Hepatocyte (in vitro differentiated cells): ENCODE results near the gene AFF2.

Experiments used
- EZH2 ChIP-seq: fragments of 200-600 bp; sonication (generic); IDR thresholded peaks from 2 replicates; pipeline ENCODE4 v1.6.1; 2016; ENCODE audit warnings: antibody characterized with exemption, mild to moderate bottlenecking, borderline replicate concordance
- TF ChIP-seq, protein P1 (sequence below): fragments of 200-600 bp; sonication (generic); IDR thresholded peaks from 2 replicates; pipeline ENCODE4 v1.5.1; 2016; ENCODE audit warnings: antibody characterized with exemption, mild to moderate bottlenecking; ENCODE audit not compliant: poor library complexity

DNA sequence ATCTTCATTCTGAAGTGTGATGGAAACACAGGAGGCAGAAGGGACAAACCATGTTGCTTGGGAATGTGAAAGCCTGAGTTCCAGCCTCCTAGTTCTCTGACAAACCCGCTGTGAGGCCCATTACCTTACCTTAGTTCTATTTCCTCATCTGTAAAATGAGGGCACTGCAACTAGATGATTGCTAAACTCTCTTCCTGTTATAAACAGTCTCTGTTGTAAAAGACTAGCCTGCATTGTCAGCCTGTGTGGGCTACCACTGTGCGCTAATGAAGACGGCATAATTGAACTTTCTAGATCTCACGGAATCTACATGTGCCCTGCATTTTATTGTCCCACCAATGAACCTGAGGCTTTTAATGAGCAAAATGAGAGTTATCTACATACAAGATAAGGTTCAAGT lies 147.2 kb downstream of the AFF2 start:
- TF ChIP-seq EZH2, result no peak
- TF ChIP-seq, protein P1, sequence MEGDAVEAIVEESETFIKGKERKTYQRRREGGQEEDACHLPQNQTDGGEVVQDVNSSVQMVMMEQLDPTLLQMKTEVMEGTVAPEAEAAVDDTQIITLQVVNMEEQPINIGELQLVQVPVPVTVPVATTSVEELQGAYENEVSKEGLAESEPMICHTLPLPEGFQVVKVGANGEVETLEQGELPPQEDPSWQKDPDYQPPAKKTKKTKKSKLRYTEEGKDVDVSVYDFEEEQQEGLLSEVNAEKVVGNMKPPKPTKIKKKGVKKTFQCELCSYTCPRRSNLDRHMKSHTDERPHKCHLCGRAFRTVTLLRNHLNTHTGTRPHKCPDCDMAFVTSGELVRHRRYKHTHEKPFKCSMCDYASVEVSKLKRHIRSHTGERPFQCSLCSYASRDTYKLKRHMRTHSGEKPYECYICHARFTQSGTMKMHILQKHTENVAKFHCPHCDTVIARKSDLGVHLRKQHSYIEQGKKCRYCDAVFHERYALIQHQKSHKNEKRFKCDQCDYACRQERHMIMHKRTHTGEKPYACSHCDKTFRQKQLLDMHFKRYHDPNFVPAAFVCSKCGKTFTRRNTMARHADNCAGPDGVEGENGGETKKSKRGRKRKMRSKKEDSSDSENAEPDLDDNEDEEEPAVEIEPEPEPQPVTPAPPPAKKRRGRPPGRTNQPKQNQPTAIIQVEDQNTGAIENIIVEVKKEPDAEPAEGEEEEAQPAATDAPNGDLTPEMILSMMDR, result no peak
